Measurements from ENCODE around the gene TUT4.

DNA sequence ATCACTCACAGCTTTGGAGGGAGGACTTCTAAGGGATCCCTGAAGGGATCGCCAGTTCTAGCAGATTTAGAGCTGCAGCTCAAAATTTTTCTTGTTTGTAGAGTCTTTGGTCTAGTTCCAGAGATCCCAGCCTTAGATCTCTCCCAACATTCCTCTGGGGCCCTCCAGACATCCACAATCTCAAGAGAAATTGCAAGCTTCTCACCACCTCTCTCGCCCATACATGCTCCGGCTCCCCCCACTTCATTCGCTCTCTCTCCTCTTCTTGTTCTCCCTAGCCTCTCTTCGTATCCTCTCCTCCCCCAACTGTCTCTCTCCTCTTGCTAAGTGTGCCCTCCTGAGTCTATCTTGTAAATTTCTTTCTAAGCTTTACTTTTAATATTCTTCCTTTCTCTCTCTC is 15.1 kb upstream of the TUT4 start:
- TF ChIP-seq, protein P1, sequence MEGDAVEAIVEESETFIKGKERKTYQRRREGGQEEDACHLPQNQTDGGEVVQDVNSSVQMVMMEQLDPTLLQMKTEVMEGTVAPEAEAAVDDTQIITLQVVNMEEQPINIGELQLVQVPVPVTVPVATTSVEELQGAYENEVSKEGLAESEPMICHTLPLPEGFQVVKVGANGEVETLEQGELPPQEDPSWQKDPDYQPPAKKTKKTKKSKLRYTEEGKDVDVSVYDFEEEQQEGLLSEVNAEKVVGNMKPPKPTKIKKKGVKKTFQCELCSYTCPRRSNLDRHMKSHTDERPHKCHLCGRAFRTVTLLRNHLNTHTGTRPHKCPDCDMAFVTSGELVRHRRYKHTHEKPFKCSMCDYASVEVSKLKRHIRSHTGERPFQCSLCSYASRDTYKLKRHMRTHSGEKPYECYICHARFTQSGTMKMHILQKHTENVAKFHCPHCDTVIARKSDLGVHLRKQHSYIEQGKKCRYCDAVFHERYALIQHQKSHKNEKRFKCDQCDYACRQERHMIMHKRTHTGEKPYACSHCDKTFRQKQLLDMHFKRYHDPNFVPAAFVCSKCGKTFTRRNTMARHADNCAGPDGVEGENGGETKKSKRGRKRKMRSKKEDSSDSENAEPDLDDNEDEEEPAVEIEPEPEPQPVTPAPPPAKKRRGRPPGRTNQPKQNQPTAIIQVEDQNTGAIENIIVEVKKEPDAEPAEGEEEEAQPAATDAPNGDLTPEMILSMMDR (IDR thresholded peaks at IDR 0.05) = no peak
- no peak for TF ChIP-seq EZH2 (IDR thresholded peaks at IDR 0.05)
